ENCODE measurements around the gene DGCR6L.
"Not testable (repeated sequence)": the region's sequence is repeated elsewhere in the genome, so short reads cannot be mapped to it uniquely, and the experiment has no call there.

DGCR6L gene

GRCh38 chr22:20310180-20310579, 9.7 kb downstream of the DGCR6L start:
- H3K4me3 ChIP-seq (replicated peaks; ENCODE audit: insufficient read depth, low read length); DNase-seq (ENCODE audit: low read depth in 1 of 2, low spot score in 1 of 2); H3K27me3 ChIP-seq (ENCODE audit: insufficient read depth, poor library complexity, severe bottlenecking); H3K27ac ChIP-seq (replicated peaks): not testable (repeated sequence)

DNA sequence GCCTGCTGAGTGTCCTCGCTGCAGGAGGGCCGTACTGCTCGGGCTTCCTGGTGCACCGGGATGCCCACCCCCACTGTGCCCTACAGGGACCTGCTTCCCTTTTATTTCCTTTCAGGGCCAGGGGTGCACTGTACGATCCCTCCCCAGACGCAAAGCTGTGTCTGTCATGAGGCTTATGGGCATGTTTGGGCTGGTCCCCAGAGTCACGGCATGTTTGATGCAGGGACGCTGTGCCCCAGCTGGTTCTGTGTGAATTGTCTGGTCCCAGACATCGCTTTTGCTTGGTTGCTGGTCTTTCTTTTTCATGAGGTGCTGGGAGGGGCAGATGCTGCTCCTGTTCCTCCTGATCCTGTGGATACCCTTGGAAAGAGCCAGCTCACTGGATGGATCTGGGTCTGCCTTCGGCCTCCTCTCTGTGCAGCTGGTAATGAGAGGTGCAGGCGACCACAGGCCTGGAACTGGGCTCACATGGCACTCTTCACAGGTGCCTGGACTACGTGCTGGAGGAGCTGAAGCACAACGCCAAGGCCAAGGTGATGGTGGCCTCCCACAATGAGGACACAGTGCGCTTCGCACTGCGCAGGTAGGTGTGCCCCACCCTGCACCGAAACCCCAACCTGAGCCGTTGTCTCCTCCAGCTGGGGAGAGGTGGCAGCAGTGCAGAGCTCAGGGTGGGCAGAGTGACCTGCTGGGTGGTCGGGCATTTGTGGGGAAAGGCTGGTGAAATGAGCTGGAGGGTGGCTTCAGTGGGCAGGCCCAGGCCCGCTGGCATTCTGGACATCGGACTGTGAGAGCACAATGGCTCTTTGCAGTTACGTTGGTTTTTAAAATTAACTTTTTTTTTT, 10.8 kb downstream of the DGCR6L start:
- DNase-seq (ENCODE audit: low read depth in 1 of 2, low spot score in 1 of 2); H3K27ac ChIP-seq (replicated peaks); H3K4me3 ChIP-seq (replicated peaks; ENCODE audit: insufficient read depth, low read length); H3K27me3 ChIP-seq (ENCODE audit: insufficient read depth, poor library complexity, severe bottlenecking): not testable (repeated sequence)

- not testable (repeated sequence) for H3K27ac ChIP-seq (replicated peaks); H3K27me3 ChIP-seq (ENCODE audit: insufficient read depth, poor library complexity, severe bottlenecking); DNase-seq (ENCODE audit: low read depth in 1 of 2, low spot score in 1 of 2); H3K4me3 ChIP-seq (replicated peaks; ENCODE audit: insufficient read depth, low read length)
Measured at GRCh38 chr22:20307448-20308447, 12.1 kb downstream of the DGCR6L start.

DNA sequence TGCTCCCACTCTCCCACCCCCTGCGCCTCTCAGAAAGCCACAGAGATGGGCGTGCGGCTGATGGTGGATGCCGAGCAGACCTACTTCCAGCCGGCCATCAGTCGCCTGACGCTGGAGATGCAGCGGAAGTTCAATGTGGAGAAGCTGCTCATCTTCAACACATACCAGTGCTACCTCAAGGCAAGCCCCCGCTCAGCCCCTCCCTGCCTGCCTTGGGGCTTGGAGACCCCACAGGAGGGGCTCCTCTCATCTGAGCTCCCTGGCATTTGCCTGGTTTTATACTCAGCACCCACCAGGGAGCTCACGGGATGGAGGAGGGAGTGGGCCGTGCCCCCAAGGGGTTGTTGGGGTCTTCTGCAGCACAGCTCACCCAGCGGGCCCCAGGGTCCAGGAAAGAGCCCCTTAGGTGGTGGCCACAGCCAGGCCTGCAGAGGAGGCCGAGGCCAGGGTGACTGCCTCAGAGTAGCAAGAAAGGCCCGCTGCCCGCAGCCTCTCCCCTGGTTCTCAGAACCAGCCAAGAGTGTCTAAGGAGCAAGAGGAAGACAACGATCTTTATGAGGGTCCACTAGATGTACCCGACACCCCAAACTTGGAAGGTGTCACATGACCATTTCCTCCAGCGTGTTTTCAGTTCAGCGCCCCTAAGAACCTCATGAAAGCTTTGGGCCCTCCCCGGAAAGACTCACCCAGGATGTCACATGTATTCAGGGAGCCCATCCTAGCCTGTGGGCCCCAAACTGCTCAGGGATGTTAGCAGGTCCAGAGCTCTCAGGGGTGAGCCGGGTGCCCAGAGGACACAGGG, 13.0 kb downstream of the DGCR6L start:
- H3K27me3 ChIP-seq (ENCODE audit: insufficient read depth, poor library complexity, severe bottlenecking); DNase-seq (ENCODE audit: low read depth in 1 of 2, low spot score in 1 of 2); H3K4me3 ChIP-seq (replicated peaks; ENCODE audit: insufficient read depth, low read length); H3K27ac ChIP-seq (replicated peaks): not testable (repeated sequence)

- no peak for TF ChIP-seq GABPA (IDR thresholded peaks at IDR 0.05; ENCODE audit: low read depth)
- TF ChIP-seq, protein P1, sequence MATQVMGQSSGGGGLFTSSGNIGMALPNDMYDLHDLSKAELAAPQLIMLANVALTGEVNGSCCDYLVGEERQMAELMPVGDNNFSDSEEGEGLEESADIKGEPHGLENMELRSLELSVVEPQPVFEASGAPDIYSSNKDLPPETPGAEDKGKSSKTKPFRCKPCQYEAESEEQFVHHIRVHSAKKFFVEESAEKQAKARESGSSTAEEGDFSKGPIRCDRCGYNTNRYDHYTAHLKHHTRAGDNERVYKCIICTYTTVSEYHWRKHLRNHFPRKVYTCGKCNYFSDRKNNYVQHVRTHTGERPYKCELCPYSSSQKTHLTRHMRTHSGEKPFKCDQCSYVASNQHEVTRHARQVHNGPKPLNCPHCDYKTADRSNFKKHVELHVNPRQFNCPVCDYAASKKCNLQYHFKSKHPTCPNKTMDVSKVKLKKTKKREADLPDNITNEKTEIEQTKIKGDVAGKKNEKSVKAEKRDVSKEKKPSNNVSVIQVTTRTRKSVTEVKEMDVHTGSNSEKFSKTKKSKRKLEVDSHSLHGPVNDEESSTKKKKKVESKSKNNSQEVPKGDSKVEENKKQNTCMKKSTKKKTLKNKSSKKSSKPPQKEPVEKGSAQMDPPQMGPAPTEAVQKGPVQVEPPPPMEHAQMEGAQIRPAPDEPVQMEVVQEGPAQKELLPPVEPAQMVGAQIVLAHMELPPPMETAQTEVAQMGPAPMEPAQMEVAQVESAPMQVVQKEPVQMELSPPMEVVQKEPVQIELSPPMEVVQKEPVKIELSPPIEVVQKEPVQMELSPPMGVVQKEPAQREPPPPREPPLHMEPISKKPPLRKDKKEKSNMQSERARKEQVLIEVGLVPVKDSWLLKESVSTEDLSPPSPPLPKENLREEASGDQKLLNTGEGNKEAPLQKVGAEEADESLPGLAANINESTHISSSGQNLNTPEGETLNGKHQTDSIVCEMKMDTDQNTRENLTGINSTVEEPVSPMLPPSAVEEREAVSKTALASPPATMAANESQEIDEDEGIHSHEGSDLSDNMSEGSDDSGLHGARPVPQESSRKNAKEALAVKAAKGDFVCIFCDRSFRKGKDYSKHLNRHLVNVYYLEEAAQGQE (IDR thresholded peaks at IDR 0.05; ENCODE audit: insufficient replicate concordance, low read depth), result no peak
- no peak for TF ChIP-seq SPI1 (IDR thresholded peaks at IDR 0.05; ENCODE audit: borderline replicate concordance, low read depth)
- no peak for TF ChIP-seq POLR2AphosphoS5 (IDR thresholded peaks at IDR 0.05; ENCODE audit: low read depth)
- TF ChIP-seq, protein P2, sequence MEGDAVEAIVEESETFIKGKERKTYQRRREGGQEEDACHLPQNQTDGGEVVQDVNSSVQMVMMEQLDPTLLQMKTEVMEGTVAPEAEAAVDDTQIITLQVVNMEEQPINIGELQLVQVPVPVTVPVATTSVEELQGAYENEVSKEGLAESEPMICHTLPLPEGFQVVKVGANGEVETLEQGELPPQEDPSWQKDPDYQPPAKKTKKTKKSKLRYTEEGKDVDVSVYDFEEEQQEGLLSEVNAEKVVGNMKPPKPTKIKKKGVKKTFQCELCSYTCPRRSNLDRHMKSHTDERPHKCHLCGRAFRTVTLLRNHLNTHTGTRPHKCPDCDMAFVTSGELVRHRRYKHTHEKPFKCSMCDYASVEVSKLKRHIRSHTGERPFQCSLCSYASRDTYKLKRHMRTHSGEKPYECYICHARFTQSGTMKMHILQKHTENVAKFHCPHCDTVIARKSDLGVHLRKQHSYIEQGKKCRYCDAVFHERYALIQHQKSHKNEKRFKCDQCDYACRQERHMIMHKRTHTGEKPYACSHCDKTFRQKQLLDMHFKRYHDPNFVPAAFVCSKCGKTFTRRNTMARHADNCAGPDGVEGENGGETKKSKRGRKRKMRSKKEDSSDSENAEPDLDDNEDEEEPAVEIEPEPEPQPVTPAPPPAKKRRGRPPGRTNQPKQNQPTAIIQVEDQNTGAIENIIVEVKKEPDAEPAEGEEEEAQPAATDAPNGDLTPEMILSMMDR (IDR thresholded peaks at IDR 0.05; ENCODE audit: insufficient read depth, low read length), result no peak
- DNase-seq (ENCODE audit: low read depth in 1 of 2, low spot score in 1 of 2), result no peak
- no peak overlapping the region for H3K27ac ChIP-seq (replicated peaks)
- H3K27me3 ChIP-seq (ENCODE audit: insufficient read depth, poor library complexity, severe bottlenecking), result no peaks in the 10 kb centered on the region
- H3K4me3 ChIP-seq (replicated peaks; ENCODE audit: insufficient read depth, low read length), result no peak overlapping the region
Measured at GRCh38 chr22:20305894-20306645, 13.8 kb downstream of the DGCR6L start.

DNA sequence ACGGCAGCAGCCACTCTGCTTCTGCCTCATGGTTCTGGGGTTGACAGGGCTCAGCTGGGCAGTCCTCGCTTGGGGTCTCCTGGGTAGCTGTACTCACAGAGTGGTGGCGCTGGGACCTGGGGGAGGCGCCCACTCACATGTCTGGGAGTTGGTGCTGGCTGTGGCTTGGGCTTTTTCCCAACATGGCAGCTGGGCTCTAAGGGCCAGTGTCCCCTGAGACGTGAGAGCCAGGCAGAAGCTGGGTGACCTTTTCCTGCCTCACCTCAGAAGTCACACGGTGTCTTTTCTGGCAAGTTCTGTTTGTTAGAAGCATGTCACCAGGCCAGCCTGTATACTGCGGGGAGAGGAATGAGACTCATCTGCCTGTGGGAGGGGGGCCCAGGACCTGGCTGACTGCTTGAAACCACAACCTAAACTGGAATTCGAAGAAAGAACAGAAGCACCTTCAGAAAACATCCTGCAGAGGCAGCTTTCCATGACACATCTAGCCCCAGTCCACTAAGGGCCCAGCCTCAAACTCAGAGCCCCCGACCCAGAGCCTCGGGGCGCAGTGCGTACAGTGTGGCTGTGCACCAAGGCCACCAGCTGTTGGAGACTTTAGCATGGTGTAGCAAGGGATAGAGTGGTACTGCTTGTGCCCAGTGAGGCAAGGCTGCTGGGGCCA, 14.5 kb downstream of the DGCR6L start:
- not testable (repeated sequence) for H3K27ac ChIP-seq (replicated peaks); DNase-seq (ENCODE audit: low read depth in 1 of 2, low spot score in 1 of 2); H3K27me3 ChIP-seq (ENCODE audit: insufficient read depth, poor library complexity, severe bottlenecking); H3K4me3 ChIP-seq (replicated peaks; ENCODE audit: insufficient read depth, low read length)

Measured in HL-60 (cell line).